HG03469 (cell line): ENCODE data around the gene DZIP1L.

Source experiments
- ATAC-seq: cut with Tn5 transposase; IDR thresholded peaks from one replicate; pipeline ENCODE4 v1.9.1; 2021; ENCODE audit warnings: mild to moderate bottlenecking, moderate library complexity, moderate number of reproducible peaks; ENCODE audit not compliant: unreplicated experiment

Gene DZIP1L

GRCh38 chr3:138070006-138070405 lies 45.4 kb downstream of the DZIP1L start:
- no peak for ATAC-seq

- peak; percentile 72 for ATAC-seq
Measured at GRCh38 chr3:138068579-138069174, 46.7 kb downstream of the DZIP1L start.

GRCh38 chr3:138068046-138068445 lies 47.4 kb downstream of the DZIP1L start:
- no peak for ATAC-seq

GRCh38 chr3:138066972-138067371 lies 48.4 kb downstream of the DZIP1L start:
- ATAC-seq = no peak

GRCh38 chr3:138066383-138066782 lies 49.0 kb downstream of the DZIP1L start:
- peak; percentile 82 for ATAC-seq

- peak; percentile 7 for ATAC-seq
Measured at GRCh38 chr3:138065949-138066348, 49.5 kb downstream of the DZIP1L start.

GRCh38 chr3:138063416-138063815 lies 52.0 kb downstream of the DZIP1L start:
- no peak for ATAC-seq

GRCh38 chr3:138062626-138063025 lies 52.8 kb downstream of the DZIP1L start:
- no peak for ATAC-seq

- ATAC-seq = no peak
Measured at GRCh38 chr3:138062037-138062436, 53.4 kb downstream of the DZIP1L start.

- ATAC-seq = peak; percentile 50
Measured at GRCh38 chr3:138060792-138061191, 54.6 kb downstream of the DZIP1L start.

GRCh38 chr3:138059261-138059660 lies 56.1 kb downstream of the DZIP1L start:
- no peak for ATAC-seq

GRCh38 chr3:138057384-138057783 lies 58.0 kb downstream of the DZIP1L start:
- no peak for ATAC-seq

GRCh38 chr3:138054057-138054456 lies 61.4 kb downstream of the DZIP1L start:
- no peak for ATAC-seq

- ATAC-seq = no peak
Measured at GRCh38 chr3:138051947-138052802, 63.2 kb downstream of the DZIP1L start.

GRCh38 chr3:138049157-138049919 lies 66.1 kb downstream of the DZIP1L start:
- no peak for ATAC-seq

- ATAC-seq = no peak
Measured at GRCh38 chr3:138047596-138048158, 67.7 kb downstream of the DZIP1L start.

- no peak for ATAC-seq
Measured at GRCh38 chr3:138046955-138047354, 68.5 kb downstream of the DZIP1L start.

- ATAC-seq = no peak
Measured at GRCh38 chr3:138046085-138046484, 69.3 kb downstream of the DZIP1L start.

GRCh38 chr3:138043266-138044029 lies 72.0 kb downstream of the DZIP1L start:
- no peak for ATAC-seq

- no peak for ATAC-seq
Measured at GRCh38 chr3:138042043-138042442, 73.4 kb downstream of the DZIP1L start.
